ENCODE data around the gene JUP. TPM values are rescaled to one million over a fixed set of nuclear protein-coding genes. Genes with fewer than 3 reads are reported as not detected.

The JUP gene
- total RNA-seq, 2 donors from 2014 or later, result 67.9 to 85.4 TPM

DNA sequence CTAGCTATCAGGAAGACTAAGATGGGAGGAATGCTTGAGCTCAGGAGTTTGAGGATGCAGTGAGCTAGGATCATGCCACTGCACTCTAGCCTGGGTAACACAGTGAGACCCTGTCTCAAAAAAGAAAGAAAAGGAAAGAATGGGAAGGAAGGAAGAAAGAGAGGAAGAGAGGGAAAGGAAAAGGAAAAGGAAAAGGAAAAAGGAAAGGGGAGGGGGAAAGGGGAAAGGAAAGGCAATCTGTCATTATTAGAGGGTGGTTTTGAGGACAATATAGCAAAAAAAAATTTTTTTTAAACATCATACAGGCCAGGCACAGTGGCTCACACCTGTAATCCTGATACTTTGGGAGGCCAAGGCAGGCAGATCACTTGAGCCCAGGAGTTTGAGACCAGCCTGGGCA is 20.4 kb downstream of the JUP start:
- TF ChIP-seq, protein P1, sequence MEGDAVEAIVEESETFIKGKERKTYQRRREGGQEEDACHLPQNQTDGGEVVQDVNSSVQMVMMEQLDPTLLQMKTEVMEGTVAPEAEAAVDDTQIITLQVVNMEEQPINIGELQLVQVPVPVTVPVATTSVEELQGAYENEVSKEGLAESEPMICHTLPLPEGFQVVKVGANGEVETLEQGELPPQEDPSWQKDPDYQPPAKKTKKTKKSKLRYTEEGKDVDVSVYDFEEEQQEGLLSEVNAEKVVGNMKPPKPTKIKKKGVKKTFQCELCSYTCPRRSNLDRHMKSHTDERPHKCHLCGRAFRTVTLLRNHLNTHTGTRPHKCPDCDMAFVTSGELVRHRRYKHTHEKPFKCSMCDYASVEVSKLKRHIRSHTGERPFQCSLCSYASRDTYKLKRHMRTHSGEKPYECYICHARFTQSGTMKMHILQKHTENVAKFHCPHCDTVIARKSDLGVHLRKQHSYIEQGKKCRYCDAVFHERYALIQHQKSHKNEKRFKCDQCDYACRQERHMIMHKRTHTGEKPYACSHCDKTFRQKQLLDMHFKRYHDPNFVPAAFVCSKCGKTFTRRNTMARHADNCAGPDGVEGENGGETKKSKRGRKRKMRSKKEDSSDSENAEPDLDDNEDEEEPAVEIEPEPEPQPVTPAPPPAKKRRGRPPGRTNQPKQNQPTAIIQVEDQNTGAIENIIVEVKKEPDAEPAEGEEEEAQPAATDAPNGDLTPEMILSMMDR (IDR thresholded peaks at IDR 0.05), result no peak
- no peak for TF ChIP-seq POLR2A (IDR thresholded peaks at IDR 0.05)
- Histone ChIP-seq H3K27me3 (no peaks in the 10 kb centered on the region), H3K27ac (no peak overlapping the region), H3K36me3 (replicated peaks in 1 of 2; ENCODE audit: insufficient read depth in 1 of 2, low read depth in 2 of 2) (peaks cover 56 to 58% of the 10 kb centered on the region in 2 donors), H3K4me1 (no peaks in the 10 kb centered on the region), H3K9me3 (no peaks in the 10 kb centered on the region), H3K4me3 (no peak overlapping the region)
- intact Hi-C loops (cut with DNase I), result no loop called here
- DNase-seq, result no peak
- ATAC-seq, result no peak

DNA sequence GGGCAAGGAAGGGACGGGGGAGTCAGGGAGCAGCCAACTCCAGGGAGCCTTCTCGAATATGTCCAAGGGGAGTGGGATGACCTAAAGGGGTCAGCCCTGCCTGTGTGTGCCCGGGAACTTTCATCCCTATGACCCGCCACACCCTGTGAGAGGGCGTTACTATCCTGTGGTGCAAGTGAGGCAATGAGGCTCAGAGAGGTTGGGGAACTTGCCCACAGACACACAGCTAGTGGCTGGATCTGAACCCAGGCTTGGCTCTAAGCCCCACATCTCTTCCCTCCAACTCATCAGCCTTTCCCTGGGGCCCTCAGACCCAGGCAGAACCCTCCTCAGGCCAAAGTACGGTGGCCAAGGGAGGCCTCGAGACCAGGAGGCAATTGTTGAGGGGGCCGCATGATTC is 23.2 kb downstream of the JUP start:
- Histone ChIP-seq H3K4me1 (no peaks in the 10 kb centered on the region), H3K4me3 (no peak overlapping the region), H3K9me3 (no peaks in the 10 kb centered on the region), H3K27ac (no peak overlapping the region), H3K27me3 (no peaks in the 10 kb centered on the region), H3K36me3 (replicated peaks in 1 of 2; ENCODE audit: insufficient read depth in 1 of 2, low read depth in 2 of 2) (peaks cover 47 to 56% of the 10 kb centered on the region in 2 donors)
- intact Hi-C loops (cut with DNase I), result no loop called here
- WGBS, 2 donors, result 94 to 95% methylated on average over 2 to 8 of the region's 8 CpGs
- DNase-seq (no peak), ATAC-seq (no peak)
- TF ChIP-seq, protein P1 (IDR thresholded peaks at IDR 0.05), result no peak
- TF ChIP-seq POLR2A (IDR thresholded peaks at IDR 0.05), result no peak

DNA sequence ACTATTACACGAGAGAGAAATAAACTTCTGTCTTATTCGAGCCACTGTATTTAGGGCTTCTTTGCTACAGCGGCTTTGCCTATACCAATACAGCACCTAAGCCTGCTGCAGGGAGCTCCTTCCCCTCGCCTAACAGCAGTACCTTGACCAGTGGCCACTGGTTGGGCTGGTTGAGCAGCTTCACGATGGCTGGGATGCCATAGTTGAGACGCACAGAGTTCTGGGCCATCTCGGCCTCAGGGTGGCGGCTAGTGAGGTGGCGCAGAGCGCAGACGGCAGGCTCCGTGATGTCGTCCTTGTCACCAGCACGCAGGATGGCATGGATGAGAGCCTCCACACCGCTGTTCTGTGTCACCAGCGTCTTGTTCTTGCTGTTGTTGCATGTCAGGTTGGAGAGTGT is 23.7 kb downstream of the JUP start:
- ATAC-seq, result no peak
- Histone ChIP-seq H3K4me1 (no peaks in the 10 kb centered on the region), H3K27me3 (no peaks in the 10 kb centered on the region), H3K36me3 (replicated peaks in 1 of 2; ENCODE audit: insufficient read depth in 1 of 2, low read depth in 2 of 2) (peaks cover 45 to 56% of the 10 kb centered on the region in 2 donors), H3K9me3 (no peaks in the 10 kb centered on the region), H3K4me3 (no peak overlapping the region), H3K27ac (no peak overlapping the region)
- DNase-seq, result no peak
- intact Hi-C loops (cut with DNase I), result no loop called here
- TF ChIP-seq POLR2A (IDR thresholded peaks at IDR 0.05), result no peak
- TF ChIP-seq, protein P1 (IDR thresholded peaks at IDR 0.05), result no peak
- WGBS, 2 donors, result 88 to 92% methylated on average over 15 of the region's 16 CpGs

DNA sequence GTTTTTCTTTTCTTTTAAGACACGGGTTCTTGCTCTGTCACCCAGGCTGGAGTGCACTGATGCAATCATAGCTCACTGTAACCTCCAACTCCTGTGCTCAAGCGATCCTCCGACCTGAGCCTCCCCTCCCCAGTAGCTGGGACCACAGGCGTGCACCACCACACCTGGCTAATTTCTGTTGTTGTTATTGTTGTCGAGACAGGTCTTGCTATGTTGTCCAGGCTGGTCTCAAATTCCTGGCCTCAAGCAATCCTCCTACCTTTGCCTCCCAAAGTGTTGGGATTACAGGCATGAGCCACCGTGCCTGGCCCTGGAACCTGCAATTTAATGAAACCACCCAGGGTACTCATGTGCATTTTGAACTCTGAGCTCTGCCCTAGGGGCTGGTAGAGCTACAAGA is 24.1 kb downstream of the JUP start:
- intact Hi-C loops (cut with DNase I), result no loop called here
- 79 to 90% methylated on average over 6 of the region's 6 CpGs for WGBS, 2 donors
- DNase-seq, result no peak
- no peak for TF ChIP-seq POLR2A (IDR thresholded peaks at IDR 0.05)
- TF ChIP-seq, protein P1 (IDR thresholded peaks at IDR 0.05), result no peak
- H3K4me3 ChIP-seq, result no peak overlapping the region
- H3K27me3 ChIP-seq, result no peaks in the 10 kb centered on the region
- no peaks in the 10 kb centered on the region for H3K9me3 ChIP-seq
- H3K36me3 ChIP-seq (replicated peaks in 1 of 2; ENCODE audit: insufficient read depth in 1 of 2, low read depth in 2 of 2), result peaks cover 40 to 54% of the 10 kb centered on the region in 2 donors
- no peak overlapping the region for H3K27ac ChIP-seq
- H3K4me1 ChIP-seq, result no peaks in the 10 kb centered on the region
- ATAC-seq, result no peak

DNA sequence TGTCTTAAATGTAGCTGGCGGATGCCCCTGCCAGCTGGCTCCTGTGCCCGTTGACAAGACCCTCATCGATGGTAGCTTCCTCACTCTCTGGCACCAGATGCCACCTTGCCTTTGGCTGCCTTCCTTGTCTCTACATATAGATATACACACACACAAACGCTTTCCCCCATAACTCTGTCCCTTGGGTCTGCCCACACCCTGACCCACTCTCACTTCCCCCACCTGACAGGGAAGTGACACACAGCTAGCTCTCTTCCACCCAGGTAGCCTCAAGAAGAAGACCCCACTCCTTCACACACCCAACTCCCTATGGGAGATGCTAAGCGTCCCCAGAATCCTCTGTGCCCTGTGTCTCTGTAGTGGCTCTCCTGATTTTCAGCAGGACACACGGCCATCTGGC is 25.6 kb downstream of the JUP start:
- no peaks in the 10 kb centered on the region for H3K9me3 ChIP-seq
- H3K27ac ChIP-seq, result no peak overlapping the region
- H3K4me3 ChIP-seq, result no peak overlapping the region
- no peaks in the 10 kb centered on the region for H3K27me3 ChIP-seq
- H3K36me3 ChIP-seq (replicated peaks in 1 of 2; ENCODE audit: insufficient read depth in 1 of 2, low read depth in 2 of 2), result peaks cover 26 to 51% of the 10 kb centered on the region in 2 donors
- DNase-seq (no peak), ATAC-seq (no peak)
- intact Hi-C loops (cut with DNase I), result no loop called here
- TF ChIP-seq, protein P1 (IDR thresholded peaks at IDR 0.05), result no peak
- TF ChIP-seq POLR2A (IDR thresholded peaks at IDR 0.05), result no peak
- WGBS, 2 donors, result 88 to 93% methylated on average over 6 of the region's 6 CpGs
- H3K4me1 ChIP-seq, result no peaks in the 10 kb centered on the region

Data from body of pancreas (tissue), 4 donors.